ENCODE results near the gene NCAM1.
"Not testable (repeated sequence)": the region's sequence is repeated elsewhere in the genome, so short reads cannot be mapped to it uniquely, and the experiment has no call there.

NCAM1 gene

DNA sequence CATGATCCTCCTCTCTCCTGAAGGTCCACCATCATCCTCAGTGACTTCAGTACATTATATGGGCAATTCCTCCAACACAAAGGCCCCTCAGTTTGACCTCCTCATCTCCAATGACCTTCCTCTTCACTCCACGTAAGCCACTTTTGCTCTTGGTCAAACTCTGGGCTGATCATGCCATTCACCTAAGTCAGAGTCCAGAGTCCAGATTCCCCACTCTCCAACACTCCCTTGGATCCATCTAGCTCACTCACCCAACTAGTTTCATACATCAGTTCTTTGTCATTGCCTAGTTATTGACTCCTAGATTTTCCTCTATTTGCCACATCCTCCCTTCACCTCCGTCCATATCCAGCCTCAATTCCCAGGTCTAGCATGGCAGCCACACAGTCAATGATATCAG lies 322.7 kb downstream of the NCAM1 start:
- DNase-seq: no peak

GRCh38 chr11:113286009-113286408 lies 324.8 kb downstream of the NCAM1 start:
- DNase-seq: no peak

DNA sequence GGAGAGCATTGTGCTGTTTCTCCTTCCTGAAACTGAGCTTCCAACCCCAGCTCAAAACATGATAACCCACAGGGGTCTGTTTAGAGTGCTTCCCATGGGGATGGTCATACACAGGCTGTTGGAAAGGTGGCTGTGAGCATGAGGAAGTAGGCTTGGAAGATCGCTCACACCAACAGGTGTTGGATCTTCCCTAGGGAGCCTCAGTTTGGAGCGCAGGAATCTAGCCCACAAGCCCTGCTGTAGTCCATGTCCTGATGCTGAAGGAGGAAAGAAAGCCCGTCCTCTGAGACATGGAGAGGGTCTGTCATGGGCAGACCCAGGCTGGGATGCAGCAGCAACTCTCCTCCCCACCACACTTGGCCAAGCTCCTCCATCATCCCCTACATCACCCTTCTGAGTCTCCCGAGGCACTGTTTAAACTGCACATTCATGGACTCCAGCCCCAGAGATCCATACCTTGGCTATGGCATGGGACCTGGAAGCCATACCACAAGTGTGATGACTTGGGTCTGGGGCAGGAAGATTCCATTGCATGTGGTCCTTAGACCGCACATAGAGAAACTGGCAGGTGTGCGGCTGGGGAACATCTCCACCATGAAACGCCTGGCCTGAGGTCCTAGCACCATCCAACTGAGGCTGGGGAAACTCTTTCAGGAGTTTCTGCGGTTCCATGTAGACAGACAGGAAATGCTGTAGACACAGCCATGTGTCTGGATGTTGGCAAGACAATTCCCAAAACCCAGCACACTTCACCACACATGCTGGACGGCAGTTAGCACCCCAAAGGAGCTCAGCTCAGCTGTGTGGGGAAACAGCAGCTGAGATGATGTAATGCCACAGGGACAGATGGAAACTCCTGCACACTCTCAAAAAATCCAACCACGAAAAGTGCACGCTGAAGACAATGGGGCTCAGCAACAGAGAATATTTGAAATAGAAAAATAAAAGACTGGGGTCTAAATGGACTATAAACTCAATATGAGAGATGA lies 325.6 kb downstream of the NCAM1 start:
- no peak for DNase-seq

GRCh38 chr11:113287801-113288200 lies 326.6 kb downstream of the NCAM1 start:
- no peak for DNase-seq

GRCh38 chr11:113288286-113288863 lies 327.2 kb downstream of the NCAM1 start:
- no peak for DNase-seq

DNA sequence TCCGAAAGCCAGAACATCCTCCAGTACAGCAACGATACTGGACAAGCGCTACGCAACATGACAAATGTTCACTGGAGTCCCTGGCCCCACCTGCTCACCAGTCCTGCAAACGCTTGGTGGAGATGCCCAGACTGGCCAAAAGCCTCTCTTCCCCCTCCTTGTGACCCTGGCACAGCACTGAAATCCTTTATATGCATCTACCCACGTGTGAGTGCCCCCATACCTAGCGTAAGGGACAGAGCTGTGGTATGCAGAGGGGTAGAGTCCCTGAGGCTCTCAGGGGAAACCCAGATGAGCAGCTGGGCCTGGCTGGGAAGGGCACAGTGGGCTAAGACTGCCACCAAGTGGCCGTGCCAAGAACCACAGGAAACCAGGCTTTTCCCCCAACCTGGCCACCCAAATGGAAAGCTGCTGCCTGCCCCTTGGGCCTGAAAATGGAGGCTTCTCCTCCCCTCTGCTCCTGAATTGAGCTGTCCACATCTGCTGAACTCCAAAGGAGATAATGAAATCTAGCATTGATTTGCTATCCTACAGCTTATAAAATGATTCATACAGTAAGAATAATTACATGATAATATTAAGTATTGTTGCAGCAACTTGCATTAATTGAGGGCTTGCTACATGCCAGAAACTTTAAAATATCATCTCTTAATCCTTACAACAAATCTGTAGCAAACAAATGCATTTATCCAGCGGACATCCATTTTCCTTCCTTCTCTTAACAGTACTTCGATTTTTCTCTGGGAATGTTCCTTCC lies 328.4 kb downstream of the NCAM1 start:
- DNase-seq: peak; percentile 62 to 67

DNA sequence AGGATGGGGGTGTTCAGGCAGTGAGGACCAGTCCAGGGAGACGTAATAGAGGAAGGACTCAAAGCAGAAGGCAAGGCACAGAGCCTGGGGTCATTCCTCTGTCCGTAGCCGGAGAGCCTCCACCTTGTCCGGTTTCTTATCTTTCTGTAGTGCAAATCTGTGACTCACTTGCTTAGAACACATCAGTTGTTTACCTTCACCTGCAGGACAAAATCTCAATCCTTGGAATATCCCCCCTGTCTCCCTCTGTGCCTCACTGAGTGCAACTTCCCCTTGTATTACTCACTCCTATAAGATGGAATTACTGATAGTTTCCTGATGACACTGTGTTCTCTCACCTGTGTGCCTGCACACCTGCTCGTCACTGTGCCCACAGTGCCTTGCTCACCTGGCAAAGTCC lies 332.7 kb downstream of the NCAM1 start:
- no peak for DNase-seq

DNA sequence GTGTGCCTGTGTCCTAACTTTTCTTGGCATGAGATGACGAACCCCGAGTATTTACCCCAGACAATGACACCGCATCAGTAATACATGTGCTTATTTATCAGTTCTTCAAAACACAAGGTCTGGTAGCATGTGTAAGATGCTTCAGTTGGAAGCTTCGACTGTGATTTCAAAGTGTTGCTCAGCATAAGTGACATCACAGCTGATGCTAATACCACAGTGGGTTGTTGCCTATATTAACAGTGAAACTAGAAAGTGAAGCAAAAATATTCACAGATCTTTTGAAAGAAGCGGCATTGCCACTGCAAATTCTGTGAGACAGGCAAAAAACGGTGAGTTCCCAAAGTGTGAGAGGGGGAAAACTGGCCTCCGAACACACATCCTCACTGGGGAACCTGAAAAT lies 334.8 kb downstream of the NCAM1 start:
- DNase-seq: no peak

- DNase-seq: no peak
Measured at GRCh38 chr11:113296447-113297205, 335.4 kb downstream of the NCAM1 start.

GRCh38 chr11:113298496-113298895 lies 337.3 kb downstream of the NCAM1 start:
- DNase-seq: not testable (repeated sequence)

- DNase-seq: no peak
Measured at GRCh38 chr11:113304916-113305315, 343.7 kb downstream of the NCAM1 start.

DNA sequence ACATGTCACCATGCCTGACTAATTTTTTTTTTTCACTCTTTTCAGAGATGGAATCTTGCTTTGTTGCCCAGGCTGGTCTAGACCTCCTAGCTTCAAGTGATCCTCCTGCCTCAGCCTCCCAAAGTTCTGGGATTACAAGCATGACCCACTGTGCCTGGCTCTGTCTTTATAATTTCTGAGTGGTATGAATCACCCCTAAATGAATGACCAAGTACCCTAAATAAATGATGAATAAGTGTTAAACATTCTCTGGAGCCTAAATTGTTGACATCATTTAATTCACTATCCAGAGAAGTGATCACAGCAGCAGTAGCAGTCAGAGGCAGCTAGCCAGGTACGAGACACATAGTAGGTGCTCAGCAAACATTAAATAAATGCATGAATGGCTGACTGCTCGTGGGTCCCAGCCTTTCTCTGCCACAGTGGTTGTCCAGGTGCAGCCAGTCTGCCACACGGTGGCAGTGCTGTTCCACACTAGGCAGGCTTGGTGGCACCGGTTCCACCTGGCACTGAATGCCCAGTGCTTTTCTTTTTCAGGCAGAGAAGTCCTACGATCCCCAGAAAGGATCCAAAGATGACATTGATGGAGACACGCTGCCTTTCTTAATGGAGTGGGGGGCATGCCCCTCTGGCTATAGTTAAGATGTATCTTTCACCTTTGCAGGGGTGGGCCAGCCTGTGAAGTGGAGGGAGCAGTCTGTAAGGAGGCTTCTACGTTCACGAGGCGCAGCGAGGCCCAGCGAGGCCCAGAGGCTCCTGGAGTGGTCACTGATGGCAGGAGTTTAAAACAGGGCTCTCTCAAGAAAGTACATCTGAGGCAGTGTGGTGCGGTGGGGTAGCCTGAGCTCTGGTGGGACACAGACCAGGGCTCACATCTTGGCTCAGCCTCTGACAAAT lies 344.5 kb downstream of the NCAM1 start:
- DNase-seq: peak; percentile 68 to 70

DNA sequence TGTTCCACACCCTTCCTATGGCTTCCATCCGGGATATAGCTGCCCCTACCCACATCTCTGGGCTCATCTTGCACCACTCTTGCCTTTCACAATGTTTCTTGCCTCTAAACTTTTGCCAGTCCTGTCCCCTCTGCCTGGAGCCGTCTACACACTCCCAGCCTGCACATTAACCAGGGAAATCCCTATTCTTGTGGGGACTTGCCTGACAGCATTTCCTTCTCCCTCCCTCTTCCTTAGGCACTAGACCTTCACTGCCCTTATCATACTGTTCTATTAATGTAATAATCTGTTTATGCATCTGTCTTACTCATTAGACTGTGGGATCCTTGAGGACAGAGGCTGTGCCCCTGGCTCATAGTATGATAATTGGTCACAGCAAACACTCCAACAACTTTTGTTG lies 347.4 kb downstream of the NCAM1 start:
- no peak for DNase-seq

- DNase-seq: no peak
Measured at GRCh38 chr11:113311536-113311935, 350.3 kb downstream of the NCAM1 start.

GRCh38 chr11:113313601-113314000 lies 352.4 kb downstream of the NCAM1 start:
- no peak for DNase-seq

DNA sequence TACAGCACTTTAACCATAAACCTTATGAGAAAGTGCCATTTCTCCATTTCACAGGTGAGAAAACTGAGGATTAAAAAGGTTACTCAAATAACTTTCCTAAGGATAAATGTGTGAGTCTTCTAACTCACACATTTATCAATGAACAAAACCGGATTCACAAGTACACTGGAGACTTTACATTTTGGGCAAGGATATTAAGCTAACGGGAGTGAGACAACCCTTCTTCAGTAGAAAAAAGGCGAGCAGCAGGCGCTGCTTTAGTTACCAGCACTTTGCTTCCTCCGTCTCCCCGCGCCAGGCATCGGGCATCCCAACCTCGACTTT lies 352.8 kb downstream of the NCAM1 start:
- DNase-seq: no peak

DNA sequence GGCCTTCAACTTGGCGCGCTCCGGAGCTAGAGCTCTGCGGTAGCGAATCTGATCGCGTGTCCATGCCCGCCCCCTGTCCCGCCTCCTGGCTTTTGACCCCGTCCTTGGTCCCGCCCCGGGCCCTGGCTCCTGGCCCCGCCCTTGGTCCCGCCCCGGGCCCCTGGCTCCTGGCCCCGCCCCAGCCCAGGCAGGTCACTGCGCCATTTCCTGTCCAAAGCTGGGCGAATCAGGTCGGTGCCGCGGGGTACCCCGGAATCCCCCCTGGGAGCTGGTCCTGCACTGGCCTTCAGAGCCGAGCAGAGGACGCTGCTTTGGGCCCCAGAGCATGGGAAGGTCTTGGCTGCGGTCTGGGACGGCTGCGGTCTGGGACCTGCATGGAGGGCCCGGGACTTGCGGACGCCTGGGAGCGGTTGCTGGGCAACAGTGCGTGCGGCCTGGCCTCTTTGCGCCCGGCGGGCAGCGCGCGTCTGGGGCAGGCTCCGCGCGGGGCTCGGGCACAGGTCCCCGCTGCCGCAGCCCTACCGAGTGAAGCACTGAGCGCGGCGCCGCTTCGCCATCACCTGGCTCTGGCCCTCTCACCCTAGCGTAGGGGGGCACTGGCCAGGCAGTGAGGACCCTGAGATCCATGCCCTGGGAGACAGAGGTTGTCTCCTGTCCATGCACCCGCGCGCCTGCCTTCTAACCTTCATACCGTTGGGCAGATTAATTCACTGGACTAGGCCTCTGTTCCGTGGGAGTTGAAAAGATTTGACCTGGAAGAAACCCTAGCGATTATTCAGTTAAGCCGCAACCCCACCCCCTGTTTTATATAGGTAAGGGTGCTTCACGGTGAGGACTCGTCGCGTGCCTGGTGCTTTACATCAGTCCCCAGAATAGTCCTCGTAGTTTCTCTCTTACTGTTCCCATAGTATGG lies 353.4 kb downstream of the NCAM1 start, which contains the start of gene TTC12:
Gene TTC12 (plus strand): TSS at position 195 of the 913 bp plus-strand sequence. CDS start 1,675 bp downstream, outside the sequence.
- peak; percentile 92 to 94 for DNase-seq

- peak in 1 of 2 donors; percentile 1 for DNase-seq
Measured at GRCh38 chr11:113315811-113316210, 354.6 kb downstream of the NCAM1 start.

- DNase-seq: no peak
Measured at GRCh38 chr11:113316256-113316655, 355.0 kb downstream of the NCAM1 start.

DNA sequence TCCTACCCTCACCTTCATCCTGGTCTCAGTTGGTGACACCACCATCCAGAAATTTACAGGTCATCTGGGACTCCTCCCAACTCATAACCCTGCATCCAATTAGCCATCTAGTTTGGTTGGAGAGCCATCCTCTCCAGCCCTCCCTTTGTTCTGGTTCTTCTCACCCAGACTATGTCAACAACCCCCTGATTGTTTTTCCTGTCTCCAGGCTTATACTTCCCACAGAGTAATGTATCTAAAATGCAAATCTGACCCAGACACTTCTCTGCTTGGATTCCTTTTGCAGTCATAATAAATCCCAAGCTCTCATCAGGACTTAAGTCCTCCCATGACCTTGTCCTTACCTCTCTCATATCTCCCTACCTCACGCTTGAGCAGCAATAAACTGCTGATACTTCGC lies 356.1 kb downstream of the NCAM1 start:
- no peak for DNase-seq

DNA sequence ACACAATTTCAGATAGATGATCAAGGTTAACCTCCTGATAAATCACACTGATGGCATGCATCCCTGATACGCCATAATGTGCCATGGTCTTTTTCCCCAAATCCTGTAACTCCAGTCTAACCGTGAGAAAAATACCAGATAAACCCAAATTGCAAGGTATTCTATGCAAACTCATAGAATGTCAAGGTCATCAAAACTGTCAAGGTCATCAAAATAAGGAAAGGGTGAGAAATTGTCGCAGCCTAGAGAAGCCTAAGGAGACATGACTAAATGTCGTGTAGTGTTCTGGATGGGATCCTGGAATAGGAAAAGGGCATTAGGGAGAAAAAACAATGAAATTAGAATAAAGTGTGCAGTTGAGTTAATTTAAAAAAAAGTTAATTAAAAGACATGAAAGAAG lies 357.9 kb downstream of the NCAM1 start:
- DNase-seq: no peak

Data from CD4-positive, alpha-beta T cell treated with Interleukin-4 for 1 hour (primary cell).